HG03469 (cell line): ENCODE data around the gene SOBP.

Experiments
- ATAC-seq: cut with Tn5 transposase; IDR thresholded peaks from one replicate; pipeline ENCODE4 v1.9.1; 2021; ENCODE audit warnings: mild to moderate bottlenecking, moderate library complexity, moderate number of reproducible peaks; ENCODE audit not compliant: unreplicated experiment

Gene SOBP

DNA sequence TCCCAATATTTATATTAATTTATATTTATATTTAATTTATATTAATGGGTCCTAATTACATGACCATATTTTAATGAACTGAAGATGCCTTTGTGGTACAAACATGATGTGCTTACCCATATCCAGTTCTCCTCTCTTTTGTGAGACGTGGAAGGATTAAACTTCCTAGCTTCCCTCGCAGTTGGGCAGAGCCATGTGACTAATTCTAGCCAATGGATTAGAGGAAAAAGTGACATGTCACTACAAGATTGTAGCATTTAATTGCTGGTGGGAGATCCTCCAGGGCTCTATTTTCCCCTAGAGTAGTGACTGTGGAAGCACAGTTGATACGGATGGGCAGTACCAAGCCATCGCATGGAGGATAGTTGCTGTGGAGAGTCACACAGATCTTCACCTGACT lies 4.8 kb upstream of the SOBP start:
- ATAC-seq, result no peak

DNA sequence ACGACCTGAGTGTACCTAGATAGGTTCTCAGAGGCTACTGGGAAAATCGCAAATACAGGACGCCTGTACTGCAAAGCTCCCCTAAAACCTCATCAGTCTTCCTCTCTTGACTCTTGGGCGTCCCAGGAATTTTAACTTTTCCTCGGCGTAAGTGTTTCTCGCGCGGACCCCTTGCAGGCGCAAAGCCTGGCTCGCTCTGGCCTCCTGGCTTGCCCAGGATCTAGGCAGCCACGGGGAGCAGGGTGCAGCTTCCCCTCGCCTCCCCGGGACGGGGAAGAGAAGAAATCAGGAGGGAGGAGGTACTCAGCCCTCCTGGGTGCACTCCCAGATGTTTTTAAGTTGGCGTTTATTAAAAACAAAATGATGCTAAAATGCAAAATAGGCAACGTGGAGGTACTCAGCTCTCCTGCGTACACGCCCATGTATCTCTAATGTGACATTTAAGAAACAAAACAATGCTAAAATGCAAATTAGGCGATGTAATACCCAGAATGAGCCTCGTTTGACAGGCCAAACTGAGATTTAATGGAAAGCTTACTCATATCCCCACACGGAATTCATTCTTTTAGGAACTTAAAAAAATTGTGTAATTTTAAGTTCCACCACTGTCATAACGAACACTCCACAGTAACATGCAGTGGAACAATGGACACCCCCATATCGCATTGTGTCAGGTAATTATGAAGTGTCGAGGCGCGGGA lies 1.6 kb upstream of the SOBP start:
- no peak for ATAC-seq

GRCh38 chr6:107488875-107489635 lies 862 bp upstream of the SOBP start:
- ATAC-seq, result no peak

DNA sequence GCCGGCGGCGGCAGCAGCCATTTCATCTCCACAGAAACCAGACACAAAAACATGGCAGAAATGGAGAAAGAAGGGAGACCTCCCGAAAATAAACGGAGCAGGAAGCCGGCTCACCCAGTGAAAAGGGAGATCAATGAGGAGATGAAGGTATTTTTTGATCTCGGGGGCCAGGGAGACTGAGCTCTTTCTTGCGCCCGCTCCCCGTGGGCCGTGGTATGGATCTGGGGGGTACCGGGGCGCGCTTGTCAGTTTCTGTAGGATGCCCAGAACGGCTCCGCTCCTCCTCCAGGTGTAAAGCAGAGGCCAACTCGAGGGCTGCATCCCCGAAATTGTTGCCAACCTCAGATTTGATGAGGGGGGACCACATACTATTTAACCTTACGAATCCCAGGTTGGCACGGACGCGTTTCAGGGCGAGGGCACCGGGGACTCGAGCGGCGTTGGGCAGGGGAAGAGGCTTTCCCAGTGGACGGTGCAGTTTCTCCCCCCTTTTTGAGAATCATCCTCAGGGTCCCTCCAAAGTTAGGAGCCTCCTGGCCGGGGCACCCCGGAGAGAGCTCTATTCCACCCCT lies 735 bp downstream of the SOBP start:
- no peak for ATAC-seq

- no peak for ATAC-seq
Measured at GRCh38 chr6:107491138-107491609, 1.3 kb downstream of the SOBP start.

GRCh38 chr6:107491760-107492660 lies 2.1 kb downstream of the SOBP start:
- no peak for ATAC-seq

GRCh38 chr6:107493158-107494057 lies 3.5 kb downstream of the SOBP start:
- ATAC-seq, result no peak

- no peak for ATAC-seq
Measured at GRCh38 chr6:107495196-107495643, 5.3 kb downstream of the SOBP start.

- ATAC-seq, result no peak
Measured at GRCh38 chr6:107495971-107496370, 6.1 kb downstream of the SOBP start.

DNA sequence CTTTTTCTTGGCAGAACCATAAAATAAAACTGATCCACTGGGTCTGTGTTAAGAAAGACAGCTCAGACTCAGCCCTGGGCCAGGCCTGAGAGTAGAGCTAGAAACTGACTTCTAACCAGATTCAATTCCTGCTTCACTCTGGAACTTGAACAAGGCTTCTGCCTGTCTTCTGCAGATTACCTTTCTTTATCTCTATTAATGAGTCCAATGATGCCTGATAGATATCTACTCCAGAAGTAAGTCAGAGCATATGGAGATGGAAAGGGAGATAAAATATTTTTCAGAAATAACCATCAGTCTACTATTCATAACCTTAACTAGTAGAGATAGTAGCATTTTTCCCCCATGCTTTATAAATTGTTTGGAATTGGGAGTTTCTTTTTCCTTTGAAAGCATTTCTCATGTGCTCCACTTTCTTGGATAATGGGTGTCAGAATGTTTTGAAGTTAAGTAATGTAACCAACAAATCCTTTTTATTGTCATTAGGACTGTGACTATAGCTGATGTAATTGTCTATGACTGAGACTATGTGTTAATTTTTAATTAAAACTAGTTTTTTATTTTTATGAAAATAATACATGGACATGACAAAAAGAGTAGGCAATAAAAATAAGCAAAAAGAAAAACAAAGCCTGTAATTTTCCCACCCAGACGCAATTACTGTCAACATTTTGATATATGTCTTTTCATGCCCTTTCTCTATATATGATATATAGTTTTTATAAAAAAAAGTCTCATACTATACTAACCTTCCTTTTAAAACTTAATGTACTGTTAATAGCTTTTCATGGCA lies 7.2 kb downstream of the SOBP start:
- ATAC-seq, result no peak

DNA sequence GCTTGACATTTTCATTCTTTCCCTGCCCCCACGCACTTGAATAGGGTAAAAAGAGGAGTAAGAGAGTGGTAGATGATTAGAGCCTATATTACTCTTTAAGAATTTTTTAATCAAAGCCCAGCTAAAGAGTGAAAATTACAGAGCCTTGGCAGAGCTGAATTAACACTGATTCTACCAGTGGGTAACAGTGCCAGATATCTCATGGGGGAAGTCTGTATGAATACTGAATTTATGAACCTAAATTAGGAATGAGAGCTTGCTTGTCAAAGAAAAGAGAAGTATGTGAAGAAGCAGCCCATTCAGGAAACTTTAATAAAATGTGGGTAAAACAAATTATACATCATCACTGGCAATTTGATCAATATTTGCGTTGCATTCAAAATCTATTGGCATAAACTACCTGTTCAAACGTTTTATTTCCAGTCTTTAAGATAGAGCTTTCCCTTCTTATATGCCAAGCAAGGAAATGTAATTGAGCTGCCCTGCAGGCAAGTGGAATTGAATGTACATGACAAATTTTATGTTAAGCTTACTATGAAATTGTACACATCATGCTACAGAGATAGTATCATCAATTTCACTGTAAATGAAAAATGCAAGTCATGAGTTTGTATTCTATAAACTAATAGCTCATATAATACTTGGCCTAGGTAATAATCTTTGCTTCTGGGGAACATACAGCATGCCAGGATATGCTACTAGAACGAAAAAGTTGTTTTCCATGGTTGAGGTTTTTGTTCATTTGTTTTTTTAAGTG lies 14.5 kb downstream of the SOBP start:
- ATAC-seq, result no peak

- no peak for ATAC-seq
Measured at GRCh38 chr6:107506145-107506544, 16.2 kb downstream of the SOBP start.

DNA sequence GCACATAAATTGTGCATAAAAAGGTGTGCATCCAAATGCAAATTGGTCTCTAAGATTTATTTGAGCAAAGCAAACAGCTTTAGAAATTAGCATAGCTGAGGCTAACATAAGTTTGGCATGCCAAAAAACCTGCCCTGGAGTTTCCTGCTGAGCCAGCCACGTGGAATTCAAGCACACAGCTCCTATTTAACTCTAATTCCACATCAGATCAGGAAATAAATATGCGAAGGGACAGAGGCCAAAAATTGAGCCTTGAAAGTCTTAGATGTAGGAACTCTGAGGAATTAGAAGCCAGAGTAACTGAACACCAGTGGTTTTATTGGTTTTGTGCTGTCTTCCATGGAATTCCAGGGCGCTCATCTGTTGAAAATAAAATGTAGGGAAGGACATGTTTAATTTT lies 19.6 kb downstream of the SOBP start:
- no peak for ATAC-seq

DNA sequence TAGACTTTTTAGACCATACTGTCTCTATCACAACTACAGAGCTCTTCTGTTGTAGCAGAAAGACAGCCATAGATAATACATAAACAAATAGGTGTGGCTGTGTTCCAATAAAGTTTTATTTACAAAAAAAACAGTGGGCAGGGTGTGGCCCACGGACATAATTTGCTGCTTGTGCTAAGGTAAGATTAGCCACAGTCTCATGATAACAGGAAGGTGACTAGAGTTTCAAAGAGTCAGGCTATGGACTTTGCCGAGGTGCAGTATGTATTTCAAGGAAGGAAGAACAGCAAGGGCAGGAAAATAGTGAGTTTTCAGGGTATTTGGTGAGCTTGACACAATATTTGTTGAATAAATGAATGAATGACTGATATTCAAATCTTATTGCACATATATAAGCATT lies 20.2 kb downstream of the SOBP start:
- ATAC-seq, result no peak

DNA sequence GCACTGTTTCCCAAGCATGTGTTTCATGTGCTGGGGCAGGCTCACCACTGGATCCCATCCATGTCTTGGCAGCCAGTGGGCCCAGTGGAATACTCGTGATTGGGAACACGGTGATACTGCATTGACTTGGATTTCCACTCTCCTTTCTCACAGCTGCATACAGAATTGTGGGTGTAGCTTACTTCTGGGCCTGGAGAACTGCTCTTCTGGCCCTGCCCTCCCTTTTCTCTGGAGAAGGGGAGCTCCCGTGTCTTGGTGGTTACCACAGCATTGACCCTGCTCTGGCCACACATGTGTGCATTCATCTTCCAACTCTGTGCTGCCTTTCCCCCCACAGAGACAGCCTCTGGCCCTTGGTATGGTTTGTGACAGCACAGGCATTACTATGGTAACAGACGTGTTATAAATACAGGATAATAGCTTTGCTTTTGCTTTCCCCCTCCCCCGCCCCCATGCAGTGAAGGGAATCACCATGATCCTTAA lies 21.6 kb downstream of the SOBP start:
- ATAC-seq, result no peak

- ATAC-seq, result no peak
Measured at GRCh38 chr6:107513214-107513613, 23.3 kb downstream of the SOBP start.

DNA sequence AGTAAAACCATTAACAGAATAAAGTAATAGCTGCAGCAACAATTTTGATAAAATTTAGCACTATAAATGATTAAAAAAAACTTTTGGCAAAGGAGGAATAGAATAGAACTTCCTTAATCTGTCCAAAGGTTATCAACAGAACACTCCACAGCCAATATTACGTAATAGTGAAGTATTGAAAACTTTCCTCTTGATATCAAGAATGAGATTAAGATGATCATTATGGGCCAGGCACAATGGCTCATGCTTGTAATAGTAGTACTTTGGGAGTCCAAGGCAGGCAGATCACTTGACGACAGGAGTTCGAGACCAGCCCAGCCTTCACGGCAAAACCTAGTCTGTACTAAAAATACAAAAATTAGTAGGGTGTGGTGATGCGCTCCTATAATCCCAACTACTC lies 26.0 kb downstream of the SOBP start:
- ATAC-seq, result no peak

DNA sequence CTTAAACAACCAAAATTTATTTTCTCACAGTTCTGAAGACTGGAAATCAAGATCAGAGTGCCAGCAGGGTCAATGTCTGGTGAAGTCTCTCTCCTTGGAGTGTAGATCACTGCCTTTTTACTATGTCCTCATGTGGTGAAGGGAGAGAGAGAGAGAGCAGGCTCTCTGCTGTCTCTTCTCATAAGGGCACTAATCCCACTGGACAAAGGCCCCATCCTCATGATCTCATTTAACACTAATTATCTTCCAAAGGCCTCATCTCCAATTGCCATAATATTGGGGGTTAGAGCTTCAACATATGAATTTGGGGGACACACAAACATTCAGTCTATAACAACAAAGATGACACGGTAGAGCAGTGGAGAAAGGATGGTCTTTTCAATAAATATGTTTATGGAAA lies 27.4 kb downstream of the SOBP start:
- no peak for ATAC-seq
